GM12865 (cell line): Measurements from ENCODE around the gene ZNF777.

Experiments
- DNase-seq: peaks from one replicate; pipeline ENCODE4 v3.0.0; 2010; ENCODE audit warnings: low read depth
- H3K4me3 ChIP-seq: 2 replicates; pipeline ENCODE4 v1.5.1; 2011; ENCODE audit warnings: mild to moderate bottlenecking, low read depth, low read length, control low read depth
- TF ChIP-seq, protein P1 (sequence below): IDR thresholded peaks from 2 replicates; pipeline ENCODE4 v1.5.1; 2011; ENCODE audit warnings: low read length, control low read depth, low read depth, inconsistent platforms; ENCODE audit not compliant: insufficient read depth; ENCODE audit errors: missing control alignments

ZNF777 gene

GRCh38 chr7:149460493-149461277 is at the start of gene ZNF777:
TSS of gene ZNF777 (minus strand) at chr7:149461062. CDS start at chr7:149456022, 5,040 bp downstream.
- peak; percentile 93 for DNase-seq
- H3K4me3 ChIP-seq = peak within 1 kb of the TSS; percentile 60
- TF ChIP-seq, protein P1, sequence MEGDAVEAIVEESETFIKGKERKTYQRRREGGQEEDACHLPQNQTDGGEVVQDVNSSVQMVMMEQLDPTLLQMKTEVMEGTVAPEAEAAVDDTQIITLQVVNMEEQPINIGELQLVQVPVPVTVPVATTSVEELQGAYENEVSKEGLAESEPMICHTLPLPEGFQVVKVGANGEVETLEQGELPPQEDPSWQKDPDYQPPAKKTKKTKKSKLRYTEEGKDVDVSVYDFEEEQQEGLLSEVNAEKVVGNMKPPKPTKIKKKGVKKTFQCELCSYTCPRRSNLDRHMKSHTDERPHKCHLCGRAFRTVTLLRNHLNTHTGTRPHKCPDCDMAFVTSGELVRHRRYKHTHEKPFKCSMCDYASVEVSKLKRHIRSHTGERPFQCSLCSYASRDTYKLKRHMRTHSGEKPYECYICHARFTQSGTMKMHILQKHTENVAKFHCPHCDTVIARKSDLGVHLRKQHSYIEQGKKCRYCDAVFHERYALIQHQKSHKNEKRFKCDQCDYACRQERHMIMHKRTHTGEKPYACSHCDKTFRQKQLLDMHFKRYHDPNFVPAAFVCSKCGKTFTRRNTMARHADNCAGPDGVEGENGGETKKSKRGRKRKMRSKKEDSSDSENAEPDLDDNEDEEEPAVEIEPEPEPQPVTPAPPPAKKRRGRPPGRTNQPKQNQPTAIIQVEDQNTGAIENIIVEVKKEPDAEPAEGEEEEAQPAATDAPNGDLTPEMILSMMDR = peak; percentile 51

GRCh38 chr7:149510248-149510647 is 49.4 kb upstream of the ZNF777 start:
- DNase-seq = no peak
- H3K4me3 ChIP-seq = no peak overlapping the region
- TF ChIP-seq, protein P1 = no peak

DNA sequence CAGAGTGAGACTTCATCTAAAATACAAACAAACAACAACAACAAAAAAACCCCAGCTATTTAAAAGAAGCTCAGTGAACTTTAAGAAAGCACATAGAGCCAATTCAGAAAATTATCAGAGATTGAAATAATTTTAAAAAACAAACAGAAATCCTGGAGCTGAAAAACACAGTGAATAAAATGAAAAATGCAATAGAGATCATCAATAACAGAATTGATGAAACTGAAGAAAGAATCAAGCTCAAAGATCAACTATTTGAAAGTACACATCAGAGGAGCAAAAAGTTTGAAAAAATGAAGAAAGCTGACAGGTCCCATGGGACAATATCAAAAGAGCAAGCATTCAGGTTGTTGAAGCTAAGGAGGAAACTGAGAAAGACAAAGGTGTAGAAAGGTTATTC is 48.9 kb upstream of the ZNF777 start:
- no peak for DNase-seq
- no peak overlapping the region for H3K4me3 ChIP-seq
- TF ChIP-seq, protein P1 = no peak

DNA sequence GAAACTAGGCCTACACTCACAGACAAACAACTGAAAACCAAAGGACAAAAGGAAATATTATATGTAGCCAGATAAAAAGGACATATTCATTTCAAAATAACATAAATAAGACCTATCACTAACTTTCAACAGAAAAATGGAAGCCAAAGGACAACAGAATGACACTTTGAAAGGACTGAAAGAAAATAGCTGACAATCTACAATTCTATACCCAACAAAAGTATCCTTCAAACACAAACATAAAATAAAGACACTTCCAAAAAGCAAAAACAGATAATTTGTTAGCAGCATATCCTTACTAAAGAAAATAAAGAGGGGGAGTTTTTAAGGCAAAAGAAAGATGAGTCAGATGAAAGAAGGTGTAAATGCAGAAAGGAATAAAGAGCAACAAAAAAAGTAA is 44.7 kb upstream of the ZNF777 start:
- TF ChIP-seq, protein P1 = no peak
- H3K4me3 ChIP-seq = no peak overlapping the region
- DNase-seq = no peak

DNA sequence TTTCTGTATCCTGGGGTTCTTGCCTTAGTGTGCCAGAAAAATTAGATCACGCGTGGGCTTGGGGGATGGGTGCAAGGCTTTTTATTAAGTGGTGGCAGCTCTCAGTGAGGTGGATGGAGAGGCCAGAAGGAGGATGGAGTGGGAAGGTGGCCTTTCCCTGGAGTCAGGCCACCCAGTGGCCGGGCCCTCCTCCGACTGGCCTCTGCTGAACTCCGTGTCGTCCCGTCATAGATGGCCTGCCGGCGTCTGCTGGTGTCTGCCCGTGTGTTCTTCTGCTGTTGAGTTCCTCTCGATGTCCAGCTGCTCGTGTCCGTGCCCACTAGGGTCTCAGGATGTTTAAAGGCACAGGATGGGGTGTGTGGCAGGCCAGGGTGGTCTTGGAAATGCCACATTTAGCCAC is 40.8 kb upstream of the ZNF777 start:
- DNase-seq = no peak
- TF ChIP-seq, protein P1 = no peak
- H3K4me3 ChIP-seq = no peak overlapping the region

DNA sequence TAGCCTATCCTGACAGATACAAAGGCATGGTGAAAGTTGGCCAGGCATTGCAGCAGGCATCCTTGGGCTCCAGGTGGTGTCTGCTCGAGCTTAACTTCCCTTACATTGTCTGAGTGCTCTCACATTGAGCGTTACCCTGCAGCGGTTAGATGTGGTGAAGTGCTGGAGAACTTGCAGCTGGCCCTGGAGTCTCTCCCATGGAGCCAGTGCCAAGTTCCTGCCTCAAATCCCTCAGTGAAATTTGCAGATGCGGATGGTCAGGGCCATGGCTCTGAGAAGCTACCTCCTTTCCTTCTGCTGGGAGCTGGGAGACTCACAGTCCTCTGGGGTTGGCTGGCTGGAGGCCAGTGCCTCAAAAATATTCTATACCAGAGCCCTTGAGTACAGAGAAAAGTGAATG is 40.0 kb upstream of the ZNF777 start:
- no peak overlapping the region for H3K4me3 ChIP-seq
- TF ChIP-seq, protein P1 = no peak
- DNase-seq = no peak

DNA sequence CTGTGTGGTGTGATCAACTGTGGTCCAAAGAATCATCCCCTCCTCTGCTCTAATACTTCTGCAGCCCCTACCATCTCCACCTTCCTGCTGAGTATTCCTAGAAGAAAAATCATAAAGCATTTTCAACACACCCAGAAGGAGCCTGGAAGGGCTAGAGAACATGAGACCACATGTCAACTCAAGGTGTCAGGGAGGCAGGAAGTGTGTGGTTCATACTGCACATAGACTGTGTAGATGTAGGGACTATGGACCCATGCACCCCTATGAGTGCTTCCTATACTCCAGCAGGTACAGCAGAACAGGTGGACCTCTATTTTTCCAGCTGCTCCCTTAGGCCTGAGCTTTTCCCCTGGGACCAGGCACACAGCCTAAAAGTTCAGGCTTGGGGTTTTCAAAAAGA is 39.3 kb upstream of the ZNF777 start:
- no peak overlapping the region for H3K4me3 ChIP-seq
- no peak for DNase-seq
- TF ChIP-seq, protein P1 = no peak
